ENCODE data around the gene RAB11B.

DNA sequence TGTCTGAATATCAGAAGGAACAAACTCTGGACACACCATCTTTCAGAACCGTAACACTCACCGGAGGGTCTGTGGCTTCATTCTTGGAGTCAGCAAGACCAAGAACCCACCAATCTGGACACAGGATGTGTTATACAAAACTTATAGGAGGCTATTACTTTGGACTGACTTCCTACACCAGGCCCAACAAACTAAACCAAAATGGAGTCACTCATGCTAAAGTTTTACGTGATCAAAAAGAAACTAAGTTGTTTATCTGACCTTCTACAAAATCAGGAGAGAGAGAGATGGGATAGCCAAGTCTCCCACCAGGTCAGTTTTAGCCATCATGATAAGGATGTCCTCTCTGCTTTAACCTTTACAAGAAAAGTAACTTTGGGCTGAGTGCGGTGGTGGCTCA is 3.2 kb upstream of the RAB11B start:
- TF ChIP-seq, protein P1, sequence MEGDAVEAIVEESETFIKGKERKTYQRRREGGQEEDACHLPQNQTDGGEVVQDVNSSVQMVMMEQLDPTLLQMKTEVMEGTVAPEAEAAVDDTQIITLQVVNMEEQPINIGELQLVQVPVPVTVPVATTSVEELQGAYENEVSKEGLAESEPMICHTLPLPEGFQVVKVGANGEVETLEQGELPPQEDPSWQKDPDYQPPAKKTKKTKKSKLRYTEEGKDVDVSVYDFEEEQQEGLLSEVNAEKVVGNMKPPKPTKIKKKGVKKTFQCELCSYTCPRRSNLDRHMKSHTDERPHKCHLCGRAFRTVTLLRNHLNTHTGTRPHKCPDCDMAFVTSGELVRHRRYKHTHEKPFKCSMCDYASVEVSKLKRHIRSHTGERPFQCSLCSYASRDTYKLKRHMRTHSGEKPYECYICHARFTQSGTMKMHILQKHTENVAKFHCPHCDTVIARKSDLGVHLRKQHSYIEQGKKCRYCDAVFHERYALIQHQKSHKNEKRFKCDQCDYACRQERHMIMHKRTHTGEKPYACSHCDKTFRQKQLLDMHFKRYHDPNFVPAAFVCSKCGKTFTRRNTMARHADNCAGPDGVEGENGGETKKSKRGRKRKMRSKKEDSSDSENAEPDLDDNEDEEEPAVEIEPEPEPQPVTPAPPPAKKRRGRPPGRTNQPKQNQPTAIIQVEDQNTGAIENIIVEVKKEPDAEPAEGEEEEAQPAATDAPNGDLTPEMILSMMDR (IDR thresholded peaks at IDR 0.05): no peak
- TF ChIP-seq POLR2AphosphoS5 (IDR thresholded peaks at IDR 0.05): no peak

Measured in stomach (tissue), 4 donors.